AG04450 (cell line): ENCODE measurements around the gene NIPAL4. TPM values are rescaled to one million over a fixed set of nuclear protein-coding genes. Genes with fewer than 3 reads are reported as not detected.

Experiments used
- CTCF ChIA-PET: fragments of 300-600, 350-600 bp; formaldehyde crosslinking; extraction: SDS; loops from one replicate; lab custom pipeline; 2022; ENCODE audit warnings: antibody characterized with exemption, inconsistent platforms; lab: Charles Lee
- POLR2A ChIA-PET: fragments of 350-600 bp; formaldehyde crosslinking; extraction: SDS; loops from one replicate; lab custom pipeline; 2021; ENCODE audit warnings: antibody characterized with exemption, inconsistent platforms; lab: Yijun Ruan, JAX
- DNase-seq: peaks from one replicate; pipeline ENCODE4 v3.0.0-alpha.2; 2011; ENCODE audit warnings: low read depth, low spot score
- H3K27ac ChIP-seq: one replicate; pipeline ENCODE4 v1.5.1; 2012; ENCODE audit warnings: low read depth, low read length, control low read depth
- H3K27me3 ChIP-seq: one replicate; pipeline ENCODE4 v1.6.0; 2012; ENCODE audit warnings: low read length; ENCODE audit not compliant: control insufficient read depth, insufficient read depth
- H3K4me3 ChIP-seq: 2 replicates; pipeline ENCODE4 v1.5.1; 2011; ENCODE audit warnings: mild to moderate bottlenecking, low read depth, low read length, control low read depth
- H3K9me3 ChIP-seq: 2 replicates; pipeline ENCODE4 v1.5.1; 2012; ENCODE audit warnings: low read length; ENCODE audit not compliant: control insufficient read depth, insufficient read depth
- CTCF ChIP-seq: IDR thresholded peaks from 2 replicates; pipeline ENCODE4 v1.5.1; 2011; ENCODE audit warnings: low read depth, low read length, control low read depth, inconsistent platforms
- polyA plus RNA-seq: library from polyadenylated mRNA; depleted of rRNA; stranded (reverse); fragments of >200 nt; gene quantifications from 2 replicates; pipeline ENCODE4 v1.2.3, GENCODE V29; 2011

NIPAL4 gene
- polyA plus RNA-seq, 1 experiment: 0.20 TPM

- CTCF ChIA-PET: no interaction called here
- no peak for DNase-seq
- Histone ChIP-seq H3K27me3 (no peaks in the 10 kb centered on the region), H3K27ac (no peak overlapping the region), H3K4me3 (no peak overlapping the region), H3K9me3 (no peaks in the 10 kb centered on the region; the same call in 1 of the 2 replicates)
- no peak for TF ChIP-seq CTCF
- POLR2A ChIA-PET: no interaction called here
These were observed 27.3 kb downstream of the NIPAL4 start for GRCh38 chr5:157487358-157487757.

GRCh38 chr5:157491471-157491995 is 31.5 kb downstream of the NIPAL4 start:
- Histone ChIP-seq H3K9me3 (no peaks in the 10 kb centered on the region; the same call in 1 of the 2 replicates), H3K27ac (no peak overlapping the region), H3K27me3 (no peaks in the 10 kb centered on the region), H3K4me3 (no peak overlapping the region)
- TF ChIP-seq CTCF: no peak
- no peak for DNase-seq
- CTCF ChIA-PET: no interaction called here
- POLR2A ChIA-PET: no interaction called here

DNA sequence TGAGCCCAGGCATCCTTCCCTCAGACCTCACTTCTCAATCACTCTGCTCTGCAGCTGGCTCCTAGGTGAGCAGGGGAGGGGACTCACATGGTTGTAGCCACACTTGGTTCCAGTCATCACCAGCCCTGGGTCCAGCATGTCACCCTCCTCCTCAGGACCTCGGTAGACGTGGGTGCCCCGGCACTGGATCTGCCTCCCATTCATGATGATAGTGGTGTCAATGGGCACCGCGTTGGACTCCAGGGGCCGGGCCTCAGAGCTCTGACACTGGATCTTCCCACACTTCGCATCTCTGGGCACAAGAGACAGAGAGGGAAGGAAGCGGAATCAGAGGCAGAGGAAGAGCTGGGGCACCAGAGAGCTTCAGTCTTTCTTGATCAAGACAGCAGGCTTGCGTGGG is 32.9 kb downstream of the NIPAL4 start:
- POLR2A ChIA-PET: no interaction called here
- Histone ChIP-seq H3K27ac (no peak overlapping the region), H3K27me3 (no peaks in the 10 kb centered on the region), H3K4me3 (no peak overlapping the region), H3K9me3 (no peaks in the 10 kb centered on the region; the same call in 1 of the 2 replicates)
- no peak for TF ChIP-seq CTCF
- DNase-seq: no peak
- CTCF ChIA-PET: no interaction called here

- Histone ChIP-seq H3K27ac (no peak overlapping the region), H3K9me3 (no peaks in the 10 kb centered on the region; the same call in 1 of the 2 replicates), H3K27me3 (no peaks in the 10 kb centered on the region), H3K4me3 (no peak overlapping the region)
- no peak for DNase-seq
- CTCF ChIA-PET: interaction anchor here (1.1 kb wide), 1 partner anchor 17 kb away, joined by 5 read pairs; no protein-coding TSS in a partner anchor
- TF ChIP-seq CTCF: no peak
- POLR2A ChIA-PET: interaction anchor here (0.5 kb wide), 1 partner anchor 119 kb away, joined by 3 read pairs; no protein-coding TSS in a partner anchor
These were observed 34.3 kb downstream of the NIPAL4 start for GRCh38 chr5:157494178-157494832.

- Histone ChIP-seq H3K27me3 (no peaks in the 10 kb centered on the region), H3K27ac (no peak overlapping the region), H3K4me3 (no peak overlapping the region), H3K9me3 (no peaks in the 10 kb centered on the region)
- no peak for TF ChIP-seq CTCF
- ChIA-PET CTCF (interaction anchor here (1.0 to 1.2 kb wide), 2 partner anchors 19 to 25 kb away, joined by 3 to 6 read pairs; no protein-coding TSS in a partner anchor), POLR2A (no interaction called here)
- DNase-seq: no peak
These were observed 36.9 kb downstream of the NIPAL4 start for GRCh38 chr5:157496864-157497263.
